Lower leg skin (tissue), 3 donors: ENCODE data around the gene ANKRD22.

Experiments used
- CTCF ChIP-seq, 3 donors: fragments of 450-650 bp; IDR thresholded peaks; one replicate each; pipeline ENCODE4 v1.5.1; 2016; ENCODE audit warnings: antibody characterized with exemption in 3 of 3, mild to moderate bottlenecking in 3 of 3, moderate library complexity in 2 of 3
- POLR2A ChIP-seq, 2 donors: fragments of 450-650 bp; IDR thresholded peaks; one replicate each; pipeline ENCODE4 v1.6.1; 2016 to 2017; ENCODE audit warnings: antibody characterized with exemption in 2 of 2, mild to moderate bottlenecking in 1 of 2, moderate library complexity in 1 of 2

GRCh38 chr10:88788924-88789323 is 62.7 kb downstream of the ANKRD22 start:
- TF ChIP-seq CTCF (IDR thresholded peaks at IDR 0.05) (no peak), POLR2A (IDR thresholded peaks at IDR 0.05) (no peak)
